Hindlimb muscle (tissue), 1 donor: ENCODE measurements around the gene KRTAP10-8. TPM values are rescaled to one million over a fixed set of nuclear protein-coding genes. Genes with fewer than 3 reads are reported as not detected.
"Not testable (repeated sequence)": the region's sequence is repeated elsewhere in the genome, so short reads cannot be mapped to it uniquely, and the experiment has no call there.

ENCODE experiments used
- DNase-seq: peaks from one replicate; pipeline ENCODE4 v3.0.0-alpha.2; 2013
- polyA plus RNA-seq: library from polyadenylated mRNA; unstranded; fragments of 120-200 nt; gene quantifications from one replicate; pipeline ENCODE4 v1.2.1, GENCODE V29; 2013; ENCODE audit not compliant: insufficient read length

The KRTAP10-8 gene
- polyA plus RNA-seq, 1 donor: not detected

DNA sequence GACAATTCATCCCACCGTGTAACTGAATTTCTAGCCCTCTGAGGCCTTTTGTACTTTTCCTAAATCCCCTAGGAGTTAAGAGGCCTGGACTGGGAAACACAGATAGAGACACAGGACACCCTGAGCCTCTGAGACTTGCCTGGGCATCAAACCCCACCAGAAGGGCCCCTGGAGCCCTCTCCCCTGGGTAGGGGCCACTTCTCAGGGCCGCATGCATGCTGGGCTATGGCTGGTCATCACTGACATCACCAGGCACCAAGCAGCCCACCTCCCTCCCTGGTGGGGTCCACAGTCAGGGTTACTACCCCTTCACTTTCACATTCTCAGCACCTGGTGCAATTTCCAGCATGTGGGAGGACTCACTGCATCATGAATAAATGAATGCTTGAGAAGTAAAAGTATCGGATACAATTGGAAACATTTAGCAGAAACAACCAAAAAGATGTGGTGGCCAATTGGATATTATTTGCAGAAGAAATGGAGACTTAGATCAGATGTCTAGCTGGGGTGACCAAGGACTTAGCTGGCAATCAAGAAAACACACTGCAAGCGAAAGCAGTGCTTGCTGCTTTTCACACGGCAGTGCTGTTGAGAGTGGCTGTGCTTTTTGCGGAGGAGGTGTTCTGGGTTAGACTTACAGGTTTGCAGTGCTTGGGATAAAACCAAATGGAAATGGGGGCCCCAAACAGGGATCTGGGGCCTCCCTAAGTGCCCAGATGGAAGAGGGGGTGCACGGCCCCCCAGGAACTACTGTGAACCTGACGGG is 12.4 kb upstream of the KRTAP10-8 start:
- no peak for DNase-seq

DNA sequence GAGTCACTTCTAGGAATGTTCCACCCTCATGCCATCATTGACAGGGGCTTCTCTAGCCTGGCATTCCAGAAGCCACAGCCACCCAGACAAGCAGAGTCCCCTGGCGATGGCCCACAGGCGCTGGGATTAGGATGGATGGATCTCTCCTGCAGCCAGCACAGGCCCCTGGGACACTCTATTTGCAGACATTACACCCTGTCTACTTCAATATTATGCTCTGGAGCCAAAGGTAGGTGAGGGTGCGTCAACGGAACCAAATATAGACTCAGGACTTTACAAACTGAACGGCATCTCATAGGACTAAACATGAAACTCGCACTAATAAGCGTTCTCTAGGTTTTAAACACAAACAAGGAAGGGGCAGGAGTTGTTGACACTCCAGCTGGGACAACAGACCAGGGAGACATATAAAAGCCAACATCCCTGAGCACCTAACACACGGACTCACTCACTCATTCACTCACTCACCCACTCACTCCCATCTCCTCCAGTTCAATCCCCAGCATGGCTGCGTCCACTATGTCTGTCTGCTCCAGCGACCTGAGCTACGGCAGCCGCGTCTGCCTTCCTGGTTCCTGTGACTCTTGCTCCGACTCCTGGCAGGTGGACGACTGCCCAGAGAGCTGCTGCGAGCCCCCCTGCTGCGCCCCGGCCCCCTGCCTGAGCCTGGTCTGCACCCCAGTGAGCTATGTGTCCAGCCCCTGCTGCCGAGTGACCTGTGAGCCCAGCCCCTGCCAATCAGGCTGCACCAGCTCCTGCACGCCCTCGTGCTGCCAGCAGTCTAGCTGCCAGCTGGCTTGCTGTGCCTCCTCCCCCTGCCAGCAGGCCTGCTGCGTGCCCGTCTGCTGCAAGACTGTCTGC is 11.5 kb upstream of the KRTAP10-8 start, which contains the start of gene KRTAP10-7:
TSS of gene KRTAP10-7 (plus strand) at position 480 of the 861 bp plus-strand sequence. CDS start at position 505, 25 bp downstream.
- DNase-seq: not testable (repeated sequence)

DNA sequence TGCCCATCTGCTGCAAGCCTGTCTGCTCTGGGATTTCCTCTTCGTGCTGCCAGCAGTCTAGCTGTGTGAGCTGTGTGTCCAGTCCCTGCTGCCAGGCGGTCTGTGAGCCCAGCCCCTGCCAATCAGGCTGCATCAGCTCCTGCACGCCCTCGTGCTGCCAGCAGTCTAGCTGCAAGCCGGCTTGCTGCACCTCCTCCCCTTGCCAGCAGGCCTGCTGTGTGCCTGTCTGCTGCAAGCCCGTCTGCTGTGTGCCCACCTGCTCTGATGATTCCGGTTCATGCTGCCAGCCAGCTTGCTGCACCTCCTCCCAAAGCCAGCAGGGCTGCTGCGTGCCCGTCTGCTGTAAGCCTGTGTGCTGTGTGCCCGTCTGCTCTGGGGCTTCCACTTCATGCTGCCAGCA is 10.8 kb upstream of the KRTAP10-8 start:
- DNase-seq: not testable (repeated sequence)

DNA sequence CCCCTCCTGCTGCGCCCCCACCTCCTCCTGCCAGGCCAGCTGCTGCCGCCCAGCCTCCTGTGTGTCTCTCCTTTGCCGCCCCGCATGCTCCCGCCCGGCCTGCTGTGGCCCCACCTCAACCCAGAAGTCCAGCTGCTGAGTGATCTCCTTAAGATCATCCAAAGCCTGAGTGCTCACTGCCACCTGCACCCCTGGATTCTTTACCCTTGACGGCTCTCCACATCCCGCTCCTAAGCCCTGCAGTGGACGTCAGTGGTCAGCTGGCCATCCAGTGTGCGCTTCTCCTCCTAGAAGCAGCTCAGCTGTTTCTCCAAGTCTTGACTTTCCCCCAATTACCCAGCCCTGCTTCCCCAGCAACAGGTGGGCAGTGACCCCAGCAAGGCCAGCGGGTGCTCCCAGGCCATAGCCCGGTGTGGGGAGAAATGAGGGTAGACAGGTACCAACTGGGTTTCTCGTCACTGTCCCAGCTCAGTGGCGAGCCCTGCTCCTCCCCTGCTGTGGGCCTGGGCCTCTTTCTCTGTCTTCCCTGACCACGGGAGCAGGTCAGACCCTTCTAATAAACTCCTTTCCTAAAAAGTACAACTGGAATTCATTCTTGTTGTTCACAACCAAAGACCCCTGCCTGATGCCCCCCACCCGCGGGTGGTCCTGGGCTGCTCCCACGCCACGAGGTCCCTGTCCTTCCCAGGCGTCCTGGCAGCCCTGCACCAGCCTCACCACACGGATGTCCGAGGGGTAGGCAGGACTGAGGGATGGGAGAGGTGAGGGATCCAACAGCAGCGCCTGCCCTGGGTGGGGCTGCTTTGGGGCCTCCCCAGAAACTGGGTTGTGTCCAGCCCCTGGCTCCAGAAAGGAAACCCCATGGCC is 10.1 kb upstream of the KRTAP10-8 start:
- no peak for DNase-seq

DNA sequence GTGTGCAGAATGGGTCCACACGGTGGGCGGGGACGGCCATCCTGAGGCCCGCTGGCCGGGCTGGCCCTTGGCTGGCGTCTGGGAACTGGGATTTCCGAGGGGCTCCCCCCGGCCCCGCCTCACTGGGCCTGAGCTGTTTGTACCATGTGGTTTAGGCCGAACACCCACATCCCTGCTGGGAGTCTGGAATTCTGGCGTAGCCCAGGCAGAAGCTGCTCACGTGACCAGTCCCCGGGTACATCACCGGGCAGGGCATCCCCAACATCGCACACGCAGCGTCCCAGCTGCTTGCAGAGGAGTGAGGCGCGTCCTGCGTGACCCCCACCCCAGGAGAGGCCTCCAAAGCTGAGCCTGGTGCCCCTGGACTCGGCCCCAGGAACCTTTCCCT is 9.4 kb upstream of the KRTAP10-8 start:
- DNase-seq: no peak

DNA sequence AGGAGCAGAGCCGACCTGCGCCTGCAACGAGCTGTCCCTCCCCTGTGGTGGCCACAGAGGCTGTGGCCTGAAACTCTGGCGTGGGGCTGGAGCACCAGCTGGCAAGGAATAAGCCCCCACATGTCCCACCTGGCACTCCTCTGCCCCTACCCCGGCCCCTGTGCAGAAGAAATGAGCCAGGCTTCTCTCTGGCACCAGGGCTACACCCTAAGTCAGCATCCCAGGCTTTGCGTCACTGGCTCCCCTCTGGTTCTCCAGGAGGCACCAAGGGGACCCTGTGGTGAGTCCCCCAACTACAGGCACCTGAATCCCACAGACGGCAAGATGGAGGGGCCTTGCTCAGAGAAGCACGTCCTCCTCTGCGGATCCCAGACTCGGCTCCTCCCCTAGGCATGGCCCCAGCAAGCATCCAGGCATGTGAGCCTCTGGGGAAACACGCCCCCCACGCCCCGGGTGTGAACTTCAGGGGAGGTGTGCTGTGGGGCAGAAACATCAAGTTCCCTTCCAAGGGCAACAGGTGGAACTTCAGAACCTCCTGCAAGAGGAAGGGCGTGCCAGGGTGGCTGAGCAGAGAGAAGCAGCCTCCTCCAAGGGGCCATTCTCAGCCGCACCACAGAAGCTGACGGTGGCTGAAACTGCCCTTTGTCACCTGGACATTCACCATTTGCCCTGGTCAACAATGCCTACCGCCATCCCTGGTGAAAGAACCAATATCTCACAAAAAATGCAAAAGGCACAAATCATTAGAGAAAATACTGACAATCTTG is 8.6 kb upstream of the KRTAP10-8 start:
- DNase-seq: no peak

DNA sequence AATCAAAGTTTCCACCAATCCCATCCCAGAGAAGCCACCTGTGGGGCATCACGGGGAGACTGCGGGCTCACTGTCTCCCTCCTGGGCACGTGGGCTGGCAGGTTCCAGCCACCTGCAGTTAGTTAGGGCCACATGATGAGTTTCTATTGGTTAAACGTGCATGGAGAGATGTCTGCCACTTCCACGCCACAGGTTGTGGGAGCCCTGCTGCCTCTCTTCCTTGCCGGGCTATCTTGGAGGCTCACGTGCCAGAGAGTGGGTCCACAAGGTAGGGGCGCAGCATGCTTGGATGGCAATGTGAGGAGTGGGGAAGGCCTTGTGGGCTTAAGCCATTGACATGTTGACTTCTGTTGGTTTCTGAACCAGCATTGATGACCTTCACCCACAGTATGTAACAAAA is 8.0 kb upstream of the KRTAP10-8 start:
- DNase-seq: no peak

DNA sequence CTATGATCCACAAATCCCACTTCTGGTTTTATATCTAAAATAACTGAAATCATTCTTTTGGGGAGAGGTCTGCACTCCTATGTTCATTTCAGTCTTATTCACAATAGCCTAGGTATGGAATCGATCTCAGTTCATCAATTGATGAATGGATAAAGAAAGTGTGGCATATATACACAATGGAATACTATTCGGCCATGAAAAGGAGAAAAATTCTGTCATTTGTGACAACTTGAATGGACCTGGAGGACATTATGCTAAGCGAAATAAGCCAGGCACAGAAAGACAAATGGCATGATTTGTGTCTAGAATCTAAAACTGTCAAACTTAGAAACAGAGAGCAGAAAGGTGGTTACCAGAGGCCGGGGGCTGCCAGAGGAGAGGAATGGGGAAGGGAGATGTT is 5.4 kb upstream of the KRTAP10-8 start:
- DNase-seq: no peak

DNA sequence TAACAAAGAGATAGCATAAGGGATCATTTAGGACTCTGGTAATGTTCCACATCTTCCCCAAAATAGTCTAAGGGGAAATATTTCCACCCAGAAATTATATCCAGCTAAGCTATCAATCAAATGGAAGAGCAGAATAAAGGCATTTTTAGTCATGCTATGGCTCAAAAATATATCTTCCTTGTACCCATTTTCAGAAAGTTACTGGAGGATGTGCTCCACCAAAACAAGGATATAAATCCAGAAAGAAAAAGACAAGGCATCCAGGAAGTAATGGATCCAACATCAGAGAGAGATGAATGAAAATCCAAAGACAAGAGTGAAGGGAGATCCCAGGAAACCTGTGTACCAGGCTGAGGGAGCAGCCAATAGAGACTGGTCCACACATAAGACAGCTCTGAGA is 2.7 kb upstream of the KRTAP10-8 start:
- no peak for DNase-seq

DNA sequence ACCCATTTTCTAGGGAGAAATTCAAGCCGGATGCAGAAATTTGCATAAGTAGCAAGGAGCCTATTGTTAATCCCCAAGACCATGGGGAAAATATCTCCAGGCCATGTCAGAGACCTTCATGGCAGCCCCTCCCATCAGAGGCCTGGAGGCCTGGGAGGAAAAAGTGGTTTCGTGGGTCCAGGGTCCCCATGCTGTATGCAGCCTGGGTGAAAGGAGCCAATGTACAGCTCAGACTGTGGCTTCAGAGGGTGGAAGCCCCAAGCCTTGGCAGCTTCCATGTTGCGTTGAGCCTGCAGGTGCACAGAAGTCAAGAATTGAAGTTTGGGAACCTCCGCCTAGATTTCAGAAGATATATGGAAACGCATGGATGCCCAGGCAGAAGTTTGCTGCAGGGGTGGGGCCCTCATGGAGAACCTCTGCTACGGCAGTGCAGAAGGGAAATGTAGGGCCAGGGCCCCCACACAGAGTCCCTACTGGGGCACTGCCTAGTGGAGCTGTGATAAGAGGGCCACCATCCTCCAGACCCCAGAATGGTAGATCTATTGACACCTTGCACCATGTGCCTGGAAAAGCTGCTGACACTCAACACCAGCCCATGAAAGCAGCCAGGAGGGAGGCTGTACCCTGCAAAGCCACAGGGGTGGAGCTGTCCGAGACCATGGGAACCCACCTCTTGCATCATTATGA is 1.6 kb upstream of the KRTAP10-8 start:
- DNase-seq: not testable (repeated sequence)

DNA sequence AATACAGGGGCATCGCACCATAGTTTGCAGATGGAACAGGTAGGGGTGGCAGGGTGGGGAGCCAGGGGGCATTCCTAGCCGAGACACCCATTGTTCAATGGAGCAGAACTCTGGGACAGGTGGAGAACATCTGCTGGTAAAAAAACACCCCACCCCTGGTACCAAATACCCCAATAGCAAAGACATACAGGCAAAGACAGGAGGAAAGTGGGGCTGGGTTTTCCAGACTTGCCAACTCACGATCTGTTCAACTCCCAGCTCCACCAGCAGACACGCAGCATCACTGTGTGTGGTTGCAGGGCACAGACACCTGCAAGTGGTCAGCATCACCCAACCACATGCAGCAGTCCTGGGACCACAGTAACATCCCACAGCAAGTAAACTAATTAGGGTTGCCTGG is 328 bp upstream of the KRTAP10-8 start:
- no peak for DNase-seq

DNA sequence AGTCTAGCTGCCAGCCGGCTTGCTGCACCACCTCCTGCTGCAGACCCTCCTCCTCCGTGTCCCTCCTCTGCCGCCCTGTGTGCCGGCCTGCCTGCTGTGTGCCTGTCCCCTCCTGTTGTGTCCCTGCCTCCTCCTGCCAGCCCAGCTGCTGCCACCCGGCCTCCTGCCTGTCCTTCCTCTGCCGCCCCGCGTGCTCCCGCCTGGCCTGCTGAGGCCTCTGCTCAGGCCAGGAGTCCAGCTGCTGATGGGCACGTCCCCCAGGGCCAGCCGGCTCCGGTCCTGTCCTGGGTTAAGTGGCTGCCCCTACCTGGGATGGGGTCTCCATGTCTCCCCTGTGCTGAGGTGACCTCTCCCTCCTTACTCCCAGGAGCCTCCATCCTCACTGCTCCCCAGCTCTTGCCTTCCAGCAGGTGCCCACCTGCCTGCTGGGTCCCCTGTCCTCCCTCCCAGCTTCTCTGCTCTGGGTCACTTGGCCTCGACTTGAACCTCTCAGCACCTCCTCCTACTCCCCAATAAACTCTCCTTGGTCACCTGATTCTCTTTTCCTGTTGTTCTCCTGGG is 870 bp downstream of the KRTAP10-8 start:
- no peak for DNase-seq

DNA sequence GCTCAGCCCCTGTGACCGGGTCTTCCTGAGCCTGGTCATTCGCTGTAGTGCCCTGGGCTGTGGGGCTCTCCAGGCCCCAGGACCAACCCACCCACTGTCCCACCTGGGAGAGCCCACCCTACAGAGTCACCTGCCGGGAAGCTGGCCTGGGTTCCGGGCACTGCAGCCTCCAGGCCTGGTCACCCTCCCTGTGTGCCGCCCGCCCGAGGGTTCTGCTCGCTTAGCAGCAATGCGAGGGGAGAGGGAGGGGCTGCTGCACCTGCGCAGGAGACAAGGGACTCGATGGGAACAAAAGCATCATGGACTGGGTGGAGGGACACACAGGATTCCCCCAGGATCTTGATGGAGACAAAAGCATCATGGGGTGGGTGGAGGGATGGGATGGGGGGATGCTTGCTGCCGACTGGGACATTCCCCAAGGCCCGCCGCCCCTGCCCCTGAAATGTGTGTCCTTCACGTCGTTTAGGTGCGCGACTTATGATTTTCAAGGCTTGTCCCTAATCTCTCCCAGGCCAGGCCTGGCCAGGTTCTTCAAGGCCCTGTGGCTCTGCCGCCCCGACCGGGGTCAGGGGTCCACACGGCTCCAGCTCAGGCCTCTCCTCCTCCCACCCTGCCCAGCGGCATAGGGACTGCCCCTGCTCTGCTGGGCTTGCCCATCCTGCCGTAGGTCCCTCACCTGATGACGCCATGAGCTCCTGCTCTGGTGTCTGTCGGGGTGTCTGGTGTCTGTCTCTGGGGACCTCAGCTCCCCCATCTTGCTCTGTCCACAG is 1.7 kb downstream of the KRTAP10-8 start:
- DNase-seq: no peak

DNA sequence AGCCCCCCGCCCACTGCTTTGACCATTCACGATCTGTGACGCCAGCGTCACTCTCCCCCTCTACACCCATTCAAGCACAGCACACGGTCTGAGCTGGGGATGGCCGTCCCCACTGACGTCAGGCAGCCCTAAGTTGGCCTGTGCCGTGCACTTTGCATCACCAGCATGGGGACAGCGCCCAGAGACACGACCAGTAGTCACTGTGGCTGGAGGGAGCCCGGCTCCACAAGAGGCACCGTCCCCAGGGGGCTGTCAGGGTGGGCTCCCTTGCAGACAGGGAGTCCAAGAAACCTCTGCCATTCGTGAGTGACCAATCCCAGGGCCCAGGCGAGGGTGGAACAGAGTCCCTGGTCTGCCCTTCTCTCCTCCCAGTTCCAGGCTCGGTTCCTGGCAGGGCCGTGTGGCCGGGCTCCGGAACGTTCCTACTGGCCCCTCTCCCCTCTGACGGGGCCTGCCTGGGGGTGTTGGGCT is 2.3 kb downstream of the KRTAP10-8 start:
- no peak for DNase-seq

DNA sequence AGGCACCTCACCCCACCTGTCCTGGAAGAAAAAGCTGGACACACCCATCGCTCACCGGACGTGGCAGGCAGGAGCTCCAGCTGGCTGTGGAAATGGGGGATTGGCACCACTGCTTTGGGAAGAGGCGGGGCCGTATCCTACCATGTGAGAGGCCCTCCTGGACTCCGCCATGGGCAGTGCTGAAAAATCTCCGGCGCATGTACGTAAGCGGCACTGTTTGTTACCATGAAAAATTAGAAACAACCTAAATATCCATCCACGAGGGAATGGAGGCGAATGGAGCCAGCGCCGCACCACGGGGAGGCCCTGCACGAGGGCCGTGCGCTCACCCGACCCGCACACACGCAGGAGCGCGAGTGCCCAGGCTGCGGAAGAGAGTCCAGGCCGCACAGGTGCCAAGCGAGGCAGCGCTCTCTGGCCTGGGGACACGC is 3.1 kb downstream of the KRTAP10-8 start:
- no peak for DNase-seq

DNA sequence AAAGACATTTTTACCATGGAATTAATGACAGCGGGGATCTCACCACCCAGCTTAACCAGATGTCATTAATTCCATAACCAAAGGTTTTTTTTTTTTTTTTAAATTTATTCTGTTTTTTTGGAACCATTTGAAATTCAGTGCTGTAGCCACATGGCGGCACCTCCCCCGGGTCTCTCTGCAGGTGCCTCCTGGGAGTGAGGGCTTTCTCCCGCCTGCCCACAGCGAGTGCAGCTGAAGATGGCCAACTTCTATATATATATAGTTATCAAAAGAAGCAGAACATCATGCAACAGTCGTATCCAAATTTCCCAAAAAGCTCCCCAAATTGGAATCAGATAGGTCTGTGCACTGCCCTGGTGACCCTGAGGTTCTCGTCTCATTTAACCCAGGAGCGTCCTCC is 3.6 kb downstream of the KRTAP10-8 start:
- no peak for DNase-seq

DNA sequence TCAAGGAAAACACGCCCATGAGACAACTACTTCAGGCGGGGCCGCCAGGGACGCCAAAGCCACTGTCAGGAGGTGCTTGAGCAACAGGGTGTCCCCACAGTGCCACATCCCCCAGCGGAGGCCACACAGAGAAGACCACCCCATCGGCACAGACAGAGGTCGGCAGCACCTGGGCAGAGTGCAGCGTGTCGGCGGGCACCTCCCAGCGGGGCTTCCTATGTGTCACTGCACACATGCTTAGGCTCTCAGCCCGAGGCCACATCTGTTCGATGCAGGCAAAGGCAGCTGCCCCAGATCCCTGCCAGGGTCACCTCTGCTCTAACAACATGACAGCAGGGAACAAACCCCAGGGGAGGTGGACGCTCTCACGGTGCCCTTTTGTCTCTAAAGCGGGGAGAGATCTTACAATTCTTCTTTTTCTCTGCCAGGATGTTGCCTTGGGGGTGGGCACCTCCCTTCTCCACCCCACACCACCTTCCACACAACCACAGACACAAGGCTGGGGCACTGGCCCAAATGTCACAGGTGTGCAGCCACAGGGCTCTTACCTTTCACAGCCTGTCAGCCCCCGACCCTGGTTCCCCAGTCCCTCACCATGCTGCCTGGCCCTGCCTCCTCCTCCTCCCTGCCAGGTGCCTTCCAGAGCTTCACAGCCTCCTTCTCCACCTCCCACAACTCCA is 4.2 kb downstream of the KRTAP10-8 start:
- DNase-seq: no peak

DNA sequence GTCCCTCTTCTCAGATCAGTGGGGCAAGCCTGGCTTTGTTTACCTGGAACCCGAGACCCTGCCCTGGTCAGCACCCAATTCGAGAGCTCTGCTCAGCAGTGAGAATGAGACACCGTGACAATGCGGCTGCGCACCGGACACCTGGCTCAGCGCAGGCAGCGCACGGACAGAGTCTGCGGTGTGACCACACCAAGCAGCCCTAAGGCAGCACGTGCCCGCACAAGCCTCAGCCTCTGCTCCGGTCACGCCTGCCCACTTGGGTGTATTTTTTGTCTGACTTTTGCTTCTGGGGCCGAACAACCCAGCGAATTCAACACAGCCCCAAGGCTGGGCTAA is 4.7 kb downstream of the KRTAP10-8 start:
- no peak for DNase-seq

DNA sequence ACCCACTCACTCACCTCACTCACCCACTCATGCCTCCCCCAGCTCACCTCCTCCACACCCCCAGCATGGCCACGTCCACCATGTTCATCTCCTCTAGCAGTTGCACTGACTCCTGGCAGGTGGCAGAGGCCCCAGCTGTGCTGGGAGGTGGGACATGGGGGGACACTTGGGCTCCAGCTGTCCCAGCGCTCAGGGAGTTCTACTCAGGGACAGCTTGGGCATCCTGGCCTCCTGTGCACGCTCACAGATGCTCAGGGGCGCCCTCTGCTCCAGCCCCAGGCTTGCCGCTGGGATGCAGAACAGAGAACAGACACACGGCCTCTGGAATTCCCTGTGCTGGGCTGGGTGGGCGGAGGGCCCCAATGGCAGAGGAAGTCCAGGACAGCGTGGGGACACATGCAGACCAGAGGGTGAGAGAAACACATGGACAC is 5.2 kb downstream of the KRTAP10-8 start:
- DNase-seq: no peak

DNA sequence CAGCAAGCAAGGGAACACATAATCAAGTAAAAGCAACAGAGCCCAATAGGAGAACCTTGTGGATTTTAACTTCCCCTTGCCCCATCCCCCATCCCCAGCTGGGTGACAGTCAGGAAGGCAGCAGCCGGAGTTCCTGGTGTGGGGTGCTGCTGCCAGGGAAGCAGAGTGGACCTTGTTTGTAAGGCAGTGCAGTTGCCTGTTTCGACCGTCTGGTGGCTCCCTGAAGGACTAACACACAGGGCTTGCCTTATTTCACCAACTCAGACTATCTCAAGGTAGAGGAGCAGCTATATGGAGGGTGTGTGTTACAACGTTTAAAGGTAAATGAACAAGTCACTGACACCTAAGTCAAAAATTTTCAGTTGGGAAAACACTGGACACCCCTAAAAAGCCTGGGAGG is 6.6 kb downstream of the KRTAP10-8 start:
- no peak for DNase-seq
